H9 (cell line): ENCODE data around the gene MED25. TPM values are rescaled to one million over a fixed set of nuclear protein-coding genes. Genes with fewer than 3 reads are reported as not detected.

Experiments
- DNase-seq: peaks from one replicate; pipeline ENCODE4 v3.0.0-alpha.2; 2017
- H2AFZ ChIP-seq: one replicate; pipeline ENCODE4 v1.6.1; 2013; ENCODE audit warnings: mild to moderate bottlenecking, low read length, control low read depth, moderate library complexity
- H2AK5ac ChIP-seq: 2 replicates; pipeline ENCODE4 v1.6.1; 2013; ENCODE audit warnings: low read length, control low read depth, mixed read lengths; ENCODE audit not compliant: insufficient read length
- H2BK120ac ChIP-seq: one replicate; pipeline ENCODE4 v1.6.1; 2013; ENCODE audit warnings: low read depth, mild to moderate bottlenecking, low read length, control low read depth, inconsistent platforms; ENCODE audit not compliant: poor library complexity, severe bottlenecking
- H2BK12ac ChIP-seq: 2 replicates; pipeline ENCODE4 v1.6.1; 2013; ENCODE audit warnings: low read length, control low read depth, mixed read lengths, low read depth; ENCODE audit not compliant: insufficient read length
- H2BK15ac ChIP-seq: 2 replicates; pipeline ENCODE4 v1.6.1; 2013; ENCODE audit warnings: low read depth, low read length, control low read depth
- H2BK20ac ChIP-seq: one replicate; pipeline ENCODE4 v1.6.1; 2013; ENCODE audit warnings: low read depth, mild to moderate bottlenecking, low read length, control low read depth, inconsistent platforms; ENCODE audit not compliant: poor library complexity, severe bottlenecking
- H2BK5ac ChIP-seq: 2 replicates; pipeline ENCODE4 v1.6.1; 2013; ENCODE audit warnings: low read length, control low read depth, mixed read lengths; ENCODE audit not compliant: insufficient read length
- H3K14ac ChIP-seq: 2 replicates; pipeline ENCODE4 v1.6.1; 2013; ENCODE audit warnings: low read length, control low read depth; ENCODE audit not compliant: insufficient read depth
- H3K18ac ChIP-seq: 2 replicates; pipeline ENCODE4 v1.6.1; 2013; ENCODE audit warnings: low read depth, mild to moderate bottlenecking, mixed read lengths, low read length, control low read depth; ENCODE audit not compliant: insufficient read length
- H3K23ac ChIP-seq: 2 replicates; pipeline ENCODE4 v1.6.1; 2013; ENCODE audit warnings: low read length, control low read depth, mixed read lengths, low read depth; ENCODE audit not compliant: insufficient read length
- H3K23me2 ChIP-seq: 2 replicates; pipeline ENCODE4 v1.6.1; 2013; ENCODE audit warnings: low read depth, mild to moderate bottlenecking, mixed read lengths, low read length, control low read depth; ENCODE audit not compliant: insufficient read length, poor library complexity, severe bottlenecking
- H3K27ac ChIP-seq: 2 replicates; pipeline ENCODE4 v1.5.1; 2013; ENCODE audit warnings: low read length, control low read depth, mixed read lengths, low read depth; ENCODE audit not compliant: insufficient read length
- H3K27me3 ChIP-seq: 2 replicates; pipeline ENCODE4 v1.6.1; 2013; ENCODE audit warnings: low read length, control low read depth, inconsistent platforms; ENCODE audit not compliant: insufficient read depth
- H3K4ac ChIP-seq: 2 replicates; pipeline ENCODE4 v1.6.1; 2013; ENCODE audit warnings: low read depth, mild to moderate bottlenecking, control low read depth, inconsistent platforms, low read length, moderate library complexity
- H3K4me1 ChIP-seq: 2 replicates; pipeline ENCODE4 v1.6.1; 2013; ENCODE audit warnings: low read length, control low read depth, inconsistent platforms; ENCODE audit not compliant: insufficient read depth
- H3K4me2 ChIP-seq: 2 replicates; pipeline ENCODE4 v1.6.1; 2013; ENCODE audit warnings: low read length, control low read depth, mixed read lengths; ENCODE audit not compliant: insufficient read length, insufficient read depth
- H3K56ac ChIP-seq: 2 replicates; pipeline ENCODE4 v1.6.1; 2013; ENCODE audit warnings: low read depth, mild to moderate bottlenecking, mixed read lengths, low read length, control low read depth; ENCODE audit not compliant: insufficient read length
- H3K79me1 ChIP-seq: 2 replicates; pipeline ENCODE4 v1.6.1; 2013; ENCODE audit warnings: low read depth, mild to moderate bottlenecking, moderate library complexity, low read length, control low read depth, inconsistent platforms; ENCODE audit not compliant: insufficient read depth, poor library complexity, severe bottlenecking
- H3K79me2 ChIP-seq: 2 replicates; pipeline ENCODE4 v1.6.1; 2013; ENCODE audit warnings: low read length, control low read depth, inconsistent platforms; ENCODE audit not compliant: insufficient read depth
- H3K9ac ChIP-seq: 2 replicates; pipeline ENCODE4 v1.6.1; 2013; ENCODE audit warnings: low read length, control low read depth, mixed read lengths; ENCODE audit not compliant: insufficient read length; ENCODE audit errors: extremely low read depth
- H3K9me3 ChIP-seq: one replicate; pipeline ENCODE4 v1.6.1; 2013; ENCODE audit warnings: low read depth, low read length, inconsistent platforms; ENCODE audit not compliant: control insufficient read depth
- H3T11ph ChIP-seq: one replicate; pipeline ENCODE4 v1.6.1; 2013; ENCODE audit warnings: mild to moderate bottlenecking, low read length, control low read depth, inconsistent platforms
- H4K20me1 ChIP-seq: one replicate; pipeline ENCODE4 v1.6.1; 2013; ENCODE audit not compliant: control insufficient read depth, insufficient read length, insufficient read depth
- H4K5ac ChIP-seq: 2 replicates; pipeline ENCODE4 v1.6.1; 2013; ENCODE audit warnings: low read depth, mild to moderate bottlenecking, mixed read lengths, low read length, control low read depth; ENCODE audit not compliant: insufficient read length
- H4K8ac ChIP-seq: replicated peaks from 2 replicates; pipeline ENCODE4 v1.6.1; 2013; ENCODE audit warnings: low read length, control low read depth, mixed read lengths, low read depth; ENCODE audit not compliant: insufficient read length
- H4K91ac ChIP-seq: 2 replicates; pipeline ENCODE4 v1.6.1; 2013; ENCODE audit warnings: low read depth, mild to moderate bottlenecking, moderate library complexity, mixed read lengths, low read length, control low read depth; ENCODE audit not compliant: insufficient read length
- H3K27ac Mint-ChIP-seq, 3 experiments: 2 replicates in 2 of 3; 3 replicates in 1 of 3; pipeline ENCODE4 v1.8.0; 2020 to 2021; ENCODE audit warnings: mixed read lengths in 3 of 3, mild to moderate bottlenecking in 1 of 3, moderate library complexity in 1 of 3
- H3K27me3 Mint-ChIP-seq: 2 replicates; pipeline ENCODE4 v1.8.0; 2021; ENCODE audit warnings: low read depth, mild to moderate bottlenecking, moderate library complexity, mixed read lengths
- H3K36me3 Mint-ChIP-seq, 3 experiments: 2 replicates in 2 of 3; 3 replicates in 1 of 3; pipeline ENCODE4 v1.8.0; 2020 to 2021; ENCODE audit warnings: low read depth in 3 of 3, mixed read lengths in 3 of 3; ENCODE audit not compliant: insufficient read depth in 1 of 3
- H3K4me1 Mint-ChIP-seq, 2 experiments: 2 replicates each; pipeline ENCODE4 v1.8.0; 2020; ENCODE audit warnings: mixed read lengths in 2 of 2
- H3K4me3 Mint-ChIP-seq, 2 experiments: 2 replicates in 1 of 2; 3 replicates in 1 of 2; pipeline ENCODE4 v1.8.0; 2020 to 2021; ENCODE audit warnings: mild to moderate bottlenecking in 2 of 2, mixed read lengths in 2 of 2, moderate library complexity in 1 of 2
- H3K9me3 Mint-ChIP-seq, 2 experiments: 2 replicates in 1 of 2; 3 replicates in 1 of 2; pipeline ENCODE4 v1.8.0; 2020; ENCODE audit warnings: mild to moderate bottlenecking in 2 of 2, mixed read lengths in 2 of 2, moderate library complexity in 1 of 2
- CTCF ChIP-seq: fragments of 200-600 bp; sonication (generic); conservative IDR thresholded peaks from 3 replicates; pipeline ENCODE4 v1.8.0; 2021; ENCODE audit warnings: antibody characterized with exemption, mild to moderate bottlenecking
- WGBS: extraction: QIAGEN DNeasy Blood & Tissue Kit; methylation state at CpG from one replicate; pipeline ENCODE4 v1.1.7; 2013; ENCODE audit warnings: missing lambda C conversion rate, low lambda C conversion rate, mixed read lengths; ENCODE audit not compliant: insufficient read length; ENCODE audit errors: extremely low coverage; 5-methylcytosine and 5-hydroxymethylcytosine counted together
- total RNA-seq: library from RNA; stranded (reverse); gene quantifications from 2 replicates; pipeline ENCODE4 v1.2.1, GENCODE V29; 2021

MED25 gene
- total RNA-seq, 1 experiment from 2014 or later: 77.5 TPM

GRCh38 chr19:49781394-49781793 is 36.7 kb upstream of the MED25 start:
- H2BK15ac ChIP-seq: no peak overlapping the region
- H3K27ac Mint-ChIP-seq: peak overlapping the region; percentile 63 to 92 (median 78); a peak in 6 of 7 replicates
- H3K9me3 ChIP-seq: no peaks in the 10 kb centered on the region
- H2BK120ac ChIP-seq: no peak overlapping the region
- DNase-seq: no peak
- no peaks in the 10 kb centered on the region for H4K20me1 ChIP-seq
- H3K27me3 ChIP-seq: no peaks in the 10 kb centered on the region
- no peak overlapping the region for H4K91ac ChIP-seq
- no peak overlapping the region for H3K14ac ChIP-seq
- no peaks in the 10 kb centered on the region for H3K9me3 Mint-ChIP-seq
- H3K9ac ChIP-seq: no peak overlapping the region
- no peak overlapping the region for H2AK5ac ChIP-seq
- H3K79me2 ChIP-seq: peaks cover 3% of the 10 kb centered on the region; the same call in 1 of the 2 replicates
- H3K4me1 ChIP-seq: no peaks in the 10 kb centered on the region
- no peak overlapping the region for H3T11ph ChIP-seq
- no peak overlapping the region for H3K4ac ChIP-seq
- H3K56ac ChIP-seq: no peak overlapping the region
- peaks cover 7 to 10% of the 10 kb centered on the region in 2 experiments; a peak in 3 of 4 replicates for H3K4me1 Mint-ChIP-seq
- peaks cover 3% of the 10 kb centered on the region for H3K79me1 ChIP-seq
- WGBS: no CpG with 5 or more reads among the region's 7 CpGs
- H3K4me2 ChIP-seq: no peak overlapping the region
- H3K27me3 Mint-ChIP-seq: no peaks in the 10 kb centered on the region
- no peak overlapping the region for H3K27ac ChIP-seq
- no peak overlapping the region for H2AFZ ChIP-seq
- TF ChIP-seq CTCF: no peak
- H2BK12ac ChIP-seq: no peak overlapping the region
- no peak overlapping the region for H3K18ac ChIP-seq
- H2BK20ac ChIP-seq: no peak overlapping the region
- no peak overlapping the region for H4K5ac ChIP-seq
- no peaks in the 10 kb centered on the region for H3K23me2 ChIP-seq
- peaks cover 20 to 34% (median 30%) of the 10 kb centered on the region in 3 experiments for H3K36me3 Mint-ChIP-seq
- no peak overlapping the region; a peak in 1 of 5 replicates for H3K4me3 Mint-ChIP-seq
- no peak overlapping the region for H3K23ac ChIP-seq
- H4K8ac ChIP-seq: no peak overlapping the region
- H2BK5ac ChIP-seq: no peak overlapping the region
